RWPE1 (cell line): ENCODE results near the gene USP35.

ENCODE experiments used
- CTCF ChIA-PET: fragments of 350-600 bp; sonication (Branson Sonifier 250); formaldehyde crosslinking; extraction: SDS; loops from one replicate; lab custom pipeline; 2021; lab: Yijun Ruan, JAX
- POLR2A ChIA-PET: fragments of 400-600 bp; formaldehyde crosslinking; extraction: SDS; loops from one replicate; lab custom pipeline; 2020; ENCODE audit warnings: antibody characterized with exemption; ENCODE audit not compliant: low non-redundant PET; lab: Yijun Ruan, JAX
- DNase-seq: peaks from one replicate; pipeline ENCODE4 v3.0.0; 2012; ENCODE audit warnings: low spot score
- H3K27ac ChIP-seq: fragments of 450-650 bp; 2 replicates; pipeline ENCODE4 v1.5.1; 2017
- CTCF ChIP-seq: fragments of 450-650 bp; conservative IDR thresholded peaks from 2 replicates; pipeline ENCODE4 v1.5.1; 2017; ENCODE audit warnings: low read depth, mild to moderate bottlenecking

Gene USP35

GRCh38 chr11:78211565-78211964, 22.8 kb downstream of the USP35 start:
- POLR2A ChIA-PET: no interaction called here
- CTCF ChIA-PET: interaction anchor here (0.7 kb wide), 1 partner anchor 10 kb away, joined by 3 read pairs; no protein-coding TSS in a partner anchor
- TF ChIP-seq CTCF: no peak
- H3K27ac ChIP-seq: no peak overlapping the region
- no peak for DNase-seq

- H3K27ac ChIP-seq: no peak overlapping the region
- no peak for TF ChIP-seq CTCF
- ChIA-PET POLR2A (interaction anchor here (1.2 kb wide), 1 partner anchor 9 kb away, joined by 3 read pairs; no protein-coding TSS in a partner anchor), CTCF (no interaction called here)
- DNase-seq: no peak
Measured at GRCh38 chr11:78212586-78213371, 24.1 kb downstream of the USP35 start.

GRCh38 chr11:78213526-78214330, 25.0 kb downstream of the USP35 start:
- no peak for TF ChIP-seq CTCF
- CTCF ChIA-PET: interaction anchor here (0.5 kb wide), 1 partner anchor 31 kb away, joined by 3 read pairs; no protein-coding TSS in a partner anchor
- POLR2A ChIA-PET: interaction anchor here (1.2 kb wide), 1 partner anchor 8 kb away, joined by 3 read pairs; no protein-coding TSS in a partner anchor
- no peak for DNase-seq
- no peak overlapping the region for H3K27ac ChIP-seq

GRCh38 chr11:78214331-78215194, 25.8 kb downstream of the USP35 start:
- ChIA-PET POLR2A (interaction anchor here (0.6 kb wide), 1 partner anchor 202 kb away, joined by 9 read pairs; no protein-coding TSS in a partner anchor), CTCF (interaction anchor here (0.5 kb wide), 1 partner anchor 30 kb away, joined by 3 read pairs; no protein-coding TSS in a partner anchor)

GRCh38 chr11:78216021-78216420, 27.3 kb downstream of the USP35 start:
- CTCF ChIA-PET: no interaction called here
- TF ChIP-seq CTCF: no peak
- H3K27ac ChIP-seq: no peak overlapping the region
- POLR2A ChIA-PET: no interaction called here
- DNase-seq: no peak

More at GRCh38 chr11:78214331-78215194, 25.8 kb downstream of the USP35 start:
- no peak overlapping the region for H3K27ac ChIP-seq
- no peak for DNase-seq
- TF ChIP-seq CTCF: no peak
